Activated CD8-positive, alpha-beta memory T cell treated with anti-CD3 and anti-CD28 coated beads, Interleukin-2, amount 50 U/mL, for 1 hour (primary cell): ENCODE measurements around the gene SCLY.

ENCODE experiments used
- DNase-seq: peaks from one replicate; pipeline ENCODE4 v3.0.0-alpha.2; 2020; ENCODE audit errors: extremely low read depth

Gene SCLY

DNA sequence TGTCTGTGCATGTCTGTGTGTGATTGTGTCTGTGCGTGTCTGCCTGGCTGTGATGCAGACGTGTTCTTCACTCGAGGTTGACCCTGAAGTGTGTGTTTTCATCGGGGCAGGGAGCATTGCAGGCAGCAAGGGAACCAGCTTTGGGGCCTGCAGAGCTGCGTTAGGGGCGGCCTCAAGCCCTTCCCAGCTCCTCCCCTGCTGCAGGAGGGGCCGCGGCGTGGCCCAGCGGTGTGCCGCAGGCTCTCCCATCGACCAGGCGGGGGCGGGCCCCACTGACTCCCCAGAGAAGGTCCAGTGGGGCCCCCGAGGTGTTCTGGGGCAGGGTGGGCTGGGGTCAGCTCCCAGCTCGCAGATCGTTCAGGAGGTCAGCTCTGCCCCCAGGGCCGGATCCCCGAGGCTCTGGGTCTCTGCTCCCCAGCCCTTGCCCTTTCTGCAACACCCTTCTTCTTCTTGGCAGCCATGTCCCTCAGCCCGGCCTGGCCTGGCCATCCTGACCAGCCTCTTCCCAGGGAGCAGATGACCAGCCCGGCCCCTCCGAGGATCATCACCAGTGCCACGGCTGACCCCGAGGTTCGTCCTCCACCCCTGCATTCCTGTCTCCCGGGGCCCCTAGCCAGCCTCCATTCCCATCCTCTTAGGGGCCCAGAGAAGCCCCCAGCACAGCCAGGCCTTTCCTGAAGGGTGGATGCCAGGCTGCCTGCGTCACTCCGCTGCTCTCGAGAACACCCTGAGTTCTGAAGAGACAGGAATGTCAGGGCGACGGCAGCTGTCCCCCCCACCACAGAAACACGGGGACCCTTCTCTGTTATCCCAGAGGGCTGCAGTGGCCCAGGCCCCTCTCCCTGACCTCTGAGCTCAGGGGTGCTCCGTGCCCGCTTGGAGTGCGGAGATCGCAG lies 66.6 kb downstream of the SCLY start:
- DNase-seq: no peak

DNA sequence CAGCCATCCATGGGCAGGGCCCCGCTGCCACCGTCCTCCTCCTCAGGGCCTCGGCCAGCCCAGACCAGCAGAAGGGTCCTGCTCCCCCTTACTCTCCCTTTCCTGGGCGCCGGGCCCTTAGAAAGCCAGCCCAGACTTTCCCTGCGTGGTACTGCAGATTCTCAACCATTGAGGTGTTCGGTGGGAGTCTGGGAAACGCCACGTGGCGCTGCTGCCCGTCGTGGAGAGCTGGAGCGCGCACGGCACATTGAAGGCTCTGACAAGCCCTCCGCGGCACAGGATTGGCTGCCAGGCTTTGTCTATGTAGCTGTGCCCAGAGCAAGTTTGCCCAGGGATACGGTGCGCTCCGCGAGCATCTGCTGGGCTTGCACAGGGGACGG lies 67.2 kb downstream of the SCLY start:
- no peak for DNase-seq

DNA sequence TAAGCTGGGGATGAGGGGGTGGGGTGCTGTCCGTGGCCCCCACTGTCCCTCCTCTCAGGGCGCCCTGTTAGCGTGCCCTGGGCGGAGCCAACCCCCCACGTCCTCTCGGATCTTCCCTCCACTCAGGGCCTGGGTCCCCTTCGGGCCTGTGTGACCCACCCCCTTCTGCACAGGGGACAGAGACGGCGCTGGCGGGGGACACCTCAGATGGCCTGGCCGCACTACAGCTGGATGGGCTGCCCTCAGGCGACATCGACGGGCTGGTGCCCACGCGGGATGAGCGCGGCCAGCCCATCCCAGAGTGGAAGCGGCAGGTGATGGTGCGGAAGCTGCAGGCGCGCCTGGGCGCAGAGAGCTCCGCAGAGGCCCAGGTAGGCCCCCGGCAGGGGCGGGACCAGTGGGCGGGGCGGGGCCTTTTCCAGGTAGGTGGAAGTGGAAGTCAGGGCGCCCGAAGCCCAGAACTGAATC lies 67.8 kb downstream of the SCLY start:
- DNase-seq: no peak

DNA sequence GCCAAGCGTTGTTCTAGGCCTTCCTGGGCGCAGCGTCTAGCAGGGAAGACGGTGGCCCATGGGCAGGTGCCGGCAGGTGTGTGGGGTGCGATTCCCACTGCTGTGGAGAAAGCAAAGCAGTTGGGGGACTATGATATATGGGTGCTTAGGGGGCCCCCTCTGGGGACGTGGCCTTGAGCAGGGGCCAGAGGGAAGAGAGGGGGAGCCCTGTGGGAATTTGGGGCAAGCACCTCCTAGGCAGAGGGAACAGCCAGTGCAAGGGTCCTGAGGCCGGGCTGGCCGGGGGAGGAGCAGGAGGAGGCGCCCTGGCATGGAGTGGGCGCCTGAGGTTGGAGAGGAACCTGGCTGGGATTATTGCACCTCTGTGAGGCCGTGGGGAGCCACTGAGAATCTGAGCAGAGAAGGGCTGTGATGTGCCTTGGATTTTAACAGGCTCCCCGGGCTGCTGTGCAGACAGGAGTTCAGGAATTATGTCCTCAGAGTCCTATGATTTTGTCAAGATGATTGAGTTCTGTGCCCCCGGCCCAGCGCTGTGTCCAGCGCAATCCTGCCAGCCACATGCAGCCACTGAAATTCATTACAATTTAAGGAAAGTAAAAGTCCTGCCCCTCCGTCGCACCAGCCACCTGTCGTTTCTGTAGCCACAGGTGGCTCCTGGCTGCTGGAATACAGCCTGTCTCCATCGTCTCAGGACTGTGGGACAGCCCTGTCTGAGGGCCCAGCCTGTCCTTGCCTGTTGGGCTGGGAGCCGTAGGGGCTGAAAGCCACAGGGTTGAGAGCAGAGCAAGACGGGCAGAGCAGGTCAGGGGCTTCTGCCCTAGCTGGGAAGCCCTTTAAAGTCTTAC lies 68.6 kb downstream of the SCLY start:
- no peak for DNase-seq

DNA sequence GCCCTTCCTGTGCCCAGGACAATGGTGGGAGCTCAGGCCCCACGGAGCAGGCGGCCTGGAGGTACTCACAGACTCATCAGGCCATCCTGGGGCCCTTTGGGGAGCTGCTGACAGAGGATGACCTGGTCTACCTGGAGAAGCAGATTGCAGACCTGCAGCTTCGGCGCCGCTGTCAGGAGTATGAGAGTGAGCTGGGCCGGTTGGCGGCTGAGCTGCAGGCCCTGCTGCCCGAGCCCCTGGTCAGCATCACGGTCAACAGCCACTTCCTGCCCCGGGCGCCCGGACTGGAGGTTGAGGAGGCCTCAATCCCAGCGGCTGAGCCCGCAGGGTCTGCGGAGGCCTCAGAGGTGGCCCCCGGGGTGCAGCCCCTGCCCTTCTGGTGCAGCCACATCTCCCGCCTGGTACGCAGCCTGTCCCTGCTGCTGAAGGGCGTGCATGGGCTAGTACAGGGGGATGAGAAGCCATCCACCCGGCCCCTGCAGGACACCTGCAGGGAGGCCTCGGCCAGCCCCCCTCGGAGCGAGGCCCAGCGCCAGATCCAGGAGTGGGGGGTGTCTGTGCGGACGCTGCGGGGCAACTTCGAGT lies 69.4 kb downstream of the SCLY start:
- DNase-seq: no peak

DNA sequence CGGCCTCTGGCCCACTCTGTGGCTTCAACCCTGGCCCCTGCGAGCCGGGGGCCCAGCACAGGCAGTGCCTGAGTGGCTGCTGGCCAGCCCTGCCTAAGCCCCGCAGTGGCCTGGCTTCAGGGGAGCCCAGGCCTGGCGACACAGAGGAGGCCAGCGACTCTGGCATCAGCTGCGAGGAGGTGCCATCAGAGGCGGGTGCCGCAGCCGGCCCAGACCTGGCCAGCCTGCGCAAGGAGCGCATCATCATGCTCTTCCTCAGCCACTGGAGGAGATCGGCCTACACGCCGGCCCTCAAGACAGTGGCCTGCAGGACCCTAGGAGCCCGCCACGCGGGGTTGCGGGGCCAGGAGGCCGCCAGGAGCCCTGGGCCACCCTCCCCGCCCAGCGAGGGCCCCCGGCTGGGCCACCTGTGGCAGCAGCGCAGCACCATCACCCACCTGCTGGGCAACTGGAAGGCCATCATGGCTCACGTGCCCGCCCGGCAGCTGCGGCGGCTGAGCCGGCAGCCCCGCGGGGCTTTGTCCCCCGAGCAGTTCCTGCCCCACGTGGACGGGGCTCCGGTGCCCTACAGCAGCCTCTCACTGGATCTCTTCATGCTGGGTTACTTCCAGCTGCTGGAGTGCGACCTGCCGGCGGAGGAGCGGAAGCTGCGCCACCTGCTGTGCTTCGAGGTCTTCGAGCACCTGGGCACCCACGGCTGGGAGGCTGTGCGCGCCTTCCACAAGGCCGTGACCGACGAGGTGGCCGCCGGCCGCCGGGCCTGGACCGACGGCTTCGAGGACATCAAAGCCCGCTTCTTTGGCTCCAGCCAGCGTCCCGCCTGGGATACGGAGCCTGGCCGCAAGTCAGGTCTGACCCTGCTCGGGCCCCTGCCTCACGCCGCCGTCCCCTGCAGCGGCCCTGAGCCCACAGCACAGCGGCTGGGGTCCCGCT lies 70.2 kb downstream of the SCLY start:
- no peak for DNase-seq

DNA sequence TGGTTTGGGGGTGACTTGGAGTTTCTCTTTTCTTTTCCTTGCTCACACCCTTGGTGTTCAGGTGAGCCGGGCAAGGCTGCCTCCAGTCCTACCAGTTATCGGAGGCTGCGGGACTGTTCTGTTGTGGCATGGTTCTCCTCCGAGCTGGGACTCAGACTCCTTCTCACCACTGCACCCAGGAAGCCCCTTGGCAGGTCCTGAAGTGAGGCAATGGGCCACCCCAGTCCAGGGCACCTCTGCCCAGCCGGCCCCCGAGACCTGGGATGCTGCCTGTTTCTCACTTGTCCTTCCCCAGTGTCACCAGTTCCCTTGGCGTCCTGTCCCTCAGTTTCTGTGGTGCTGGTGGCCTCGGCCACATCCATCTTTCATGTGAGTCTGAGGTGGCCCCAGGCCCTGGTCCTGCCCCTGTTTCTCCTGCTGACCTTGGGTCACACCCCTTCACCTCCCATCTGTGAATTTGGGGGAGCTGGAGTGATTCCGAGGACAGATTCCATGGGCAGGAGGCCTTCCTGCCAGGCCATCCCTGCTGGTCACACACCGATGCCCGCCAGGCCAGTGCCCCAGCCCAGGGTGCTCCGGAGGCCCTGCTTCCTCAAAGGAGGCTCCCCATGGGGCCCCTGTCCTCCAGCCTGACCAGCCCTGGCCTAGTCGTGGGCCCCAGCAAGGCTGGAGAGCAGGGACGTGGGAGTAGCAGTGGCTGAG lies 71.1 kb downstream of the SCLY start:
- no peak for DNase-seq

DNA sequence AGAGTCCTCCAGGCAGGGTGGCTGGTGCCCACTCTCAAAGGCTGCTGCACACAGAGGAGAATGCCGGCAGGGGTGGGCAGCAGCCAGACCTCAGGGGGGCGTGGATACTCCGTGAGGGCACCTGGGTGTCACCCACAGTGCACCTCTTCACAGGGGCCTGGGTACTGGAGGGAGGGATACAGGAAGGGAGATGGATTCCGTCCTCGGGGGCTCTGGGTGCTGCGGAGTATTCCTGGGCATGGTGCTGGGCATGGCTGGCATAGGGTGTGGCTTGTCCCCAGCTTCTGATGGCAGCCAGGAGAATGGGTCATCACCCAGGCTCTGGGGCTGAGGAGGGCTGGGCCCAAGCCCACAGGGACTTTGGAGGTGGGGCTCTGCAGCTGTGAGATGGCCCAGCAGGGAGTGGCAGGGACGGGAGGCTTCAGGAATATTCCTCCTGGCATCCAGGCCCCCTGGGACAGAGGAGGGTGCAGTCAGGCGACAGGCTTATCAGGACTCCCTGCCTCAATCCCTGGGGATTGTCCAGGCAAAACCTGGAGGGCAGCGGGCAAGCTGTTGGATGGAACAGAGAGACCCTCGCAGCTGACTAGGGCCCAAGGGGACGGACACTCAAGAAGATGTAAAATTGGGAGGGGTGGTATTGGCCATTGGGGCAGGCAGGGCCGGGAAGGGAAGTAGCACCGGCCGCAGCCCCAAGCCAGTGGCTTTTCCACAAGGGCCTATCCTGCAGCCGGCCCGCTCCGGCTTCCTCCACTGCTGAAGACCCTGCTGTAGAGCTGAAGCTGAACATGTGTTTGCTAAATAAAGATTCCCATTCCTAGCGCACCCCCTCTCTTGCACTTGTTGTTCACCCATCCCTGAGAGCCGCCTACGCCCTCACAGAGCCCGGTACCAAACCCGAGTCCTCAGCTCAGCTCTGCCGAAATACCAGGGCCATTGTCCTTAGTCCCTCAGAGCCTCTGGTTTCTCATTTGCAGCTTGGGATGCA lies 72.0 kb downstream of the SCLY start:
- DNase-seq: no peak

DNA sequence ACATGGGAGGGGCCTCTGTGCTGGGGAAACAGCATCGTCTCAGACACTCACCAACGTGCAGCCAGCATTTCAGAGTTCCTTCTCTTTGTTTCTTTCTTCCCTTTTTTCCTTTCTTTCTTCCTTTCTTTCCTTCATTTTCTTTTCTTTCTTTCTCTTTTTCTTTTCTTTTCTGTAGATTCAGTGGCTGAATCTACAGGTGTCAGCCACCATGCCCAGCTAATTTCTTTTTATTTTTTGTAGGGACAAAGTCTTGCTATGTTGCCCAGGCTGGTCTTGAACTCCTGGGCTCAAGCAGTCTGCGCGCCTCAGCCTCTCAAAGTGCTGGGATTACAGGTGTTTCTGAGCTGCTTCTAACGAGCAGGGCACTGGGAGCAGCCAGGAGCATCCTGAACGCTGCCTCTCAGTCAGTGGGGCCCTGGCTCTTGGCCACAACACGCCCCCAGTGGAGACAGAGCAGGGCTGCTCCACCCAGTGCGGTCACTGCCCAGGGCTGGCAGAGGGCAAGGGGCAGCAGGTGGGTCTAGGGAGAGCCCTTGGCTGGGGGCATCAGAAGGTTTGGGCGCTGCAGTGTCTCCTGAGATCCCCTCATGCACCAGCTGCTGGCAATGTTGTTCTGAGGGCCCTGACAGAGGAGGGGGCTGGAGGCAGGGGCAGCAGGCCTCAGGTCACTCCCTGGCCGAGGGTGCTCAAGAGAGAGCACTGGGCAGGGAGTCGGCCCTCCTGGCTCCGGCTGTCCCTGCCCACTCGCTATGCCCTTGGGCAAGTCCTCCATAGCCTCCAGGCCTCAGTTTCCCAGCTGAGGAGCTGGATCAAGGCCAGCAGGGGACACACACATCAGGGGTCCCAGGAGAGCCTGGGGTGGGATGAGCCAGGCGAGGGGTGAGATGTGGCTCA lies 72.9 kb downstream of the SCLY start:
- DNase-seq: no peak

DNA sequence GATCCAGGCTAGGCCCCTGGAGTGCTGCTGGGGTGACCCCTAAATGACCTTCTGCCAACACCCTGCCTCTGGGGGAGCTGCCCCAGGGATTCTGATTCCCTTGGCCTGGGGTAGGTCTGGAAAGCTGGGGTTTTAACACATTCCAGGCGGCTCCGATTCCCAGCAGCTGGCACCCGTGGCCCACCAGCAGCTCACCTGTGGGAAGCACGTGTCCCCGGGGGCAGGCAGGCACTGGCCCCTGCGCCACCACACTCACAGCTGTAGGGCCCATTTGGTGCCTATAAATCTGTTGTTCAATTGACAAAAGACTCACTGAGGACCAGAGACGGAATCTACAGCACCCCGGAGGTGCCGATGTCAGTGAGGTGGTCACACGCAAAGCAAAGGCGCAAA lies 73.6 kb downstream of the SCLY start:
- DNase-seq: no peak

DNA sequence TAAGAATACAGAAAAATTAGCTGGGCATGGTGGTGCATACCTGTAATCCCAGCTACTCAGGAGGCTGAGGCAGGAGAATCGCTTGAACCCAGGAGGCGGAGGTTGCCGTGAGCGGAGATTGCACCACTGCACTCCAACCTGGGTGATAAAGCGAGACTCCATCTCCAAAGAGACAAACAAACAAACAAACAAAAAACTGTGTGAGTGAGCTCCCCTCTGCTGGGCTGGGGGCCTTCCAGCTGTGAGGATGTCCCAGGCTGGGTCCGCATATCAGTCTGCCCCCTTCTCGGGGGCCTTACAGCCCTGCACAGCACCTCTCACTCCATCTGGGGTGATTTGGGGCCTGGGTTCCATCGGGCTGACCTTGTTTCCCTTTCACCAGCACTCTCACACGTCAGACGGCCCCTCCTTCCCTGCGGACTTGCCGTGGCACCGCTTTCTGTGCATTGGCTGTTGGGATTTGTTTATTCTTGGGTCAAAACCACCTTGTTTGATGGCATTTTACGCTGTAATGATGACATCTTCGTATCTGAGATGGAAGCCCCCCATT lies 74.9 kb downstream of the SCLY start:
- no peak for DNase-seq

DNA sequence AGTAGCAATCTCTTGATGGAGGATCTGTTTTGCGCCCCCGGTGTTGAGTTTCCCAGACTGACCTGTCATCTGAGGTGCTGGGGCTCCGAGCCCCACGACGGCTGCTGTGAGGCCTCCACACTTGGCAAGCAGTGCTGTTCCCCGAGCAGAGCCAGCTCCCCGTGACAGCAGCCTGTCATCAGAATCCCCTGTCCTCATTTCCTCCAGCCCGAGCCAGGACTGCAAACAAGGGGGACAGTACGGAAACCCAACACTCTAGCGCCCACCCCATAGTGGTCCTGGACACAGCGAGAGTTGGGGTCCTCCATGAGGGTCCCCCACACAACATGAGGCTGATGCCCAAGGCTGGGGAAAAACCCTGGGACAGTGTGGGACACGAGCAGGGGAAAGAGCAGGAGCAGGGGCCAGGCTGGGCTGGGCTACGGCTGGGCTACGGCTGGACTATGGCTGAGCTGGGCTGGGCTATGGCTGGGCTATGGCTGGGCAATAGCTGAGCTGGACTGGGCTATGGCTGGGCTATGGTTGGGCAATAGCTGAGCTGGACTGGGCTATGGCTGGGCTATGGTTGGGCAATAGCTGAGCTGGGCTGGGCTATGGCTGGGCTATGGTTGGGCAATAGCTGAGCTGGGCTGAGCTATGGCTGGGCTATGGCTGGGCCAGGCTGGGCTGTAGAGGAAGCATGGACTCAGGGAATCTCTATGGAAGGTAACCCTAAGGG lies 76.2 kb downstream of the SCLY start:
- no peak for DNase-seq

DNA sequence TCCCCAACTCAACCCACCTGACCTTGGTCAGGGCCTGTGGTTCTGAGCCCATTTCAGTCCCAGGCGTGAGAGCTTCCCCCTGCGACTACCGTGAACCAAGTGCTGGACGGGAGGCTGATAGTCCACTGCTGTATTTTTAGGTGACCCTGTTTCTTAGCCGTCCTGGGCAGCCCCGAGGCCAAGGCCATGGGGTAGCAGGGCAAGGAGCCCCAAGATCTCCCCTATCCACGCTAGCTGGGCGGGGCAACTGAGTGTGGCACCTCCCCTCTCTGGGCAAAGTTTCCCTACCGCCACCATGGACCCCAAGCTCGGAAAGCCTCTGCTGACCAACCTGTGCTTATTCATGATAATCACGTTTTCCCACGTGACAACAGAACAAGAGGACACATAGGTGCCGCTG lies 77.1 kb downstream of the SCLY start:
- DNase-seq: no peak

DNA sequence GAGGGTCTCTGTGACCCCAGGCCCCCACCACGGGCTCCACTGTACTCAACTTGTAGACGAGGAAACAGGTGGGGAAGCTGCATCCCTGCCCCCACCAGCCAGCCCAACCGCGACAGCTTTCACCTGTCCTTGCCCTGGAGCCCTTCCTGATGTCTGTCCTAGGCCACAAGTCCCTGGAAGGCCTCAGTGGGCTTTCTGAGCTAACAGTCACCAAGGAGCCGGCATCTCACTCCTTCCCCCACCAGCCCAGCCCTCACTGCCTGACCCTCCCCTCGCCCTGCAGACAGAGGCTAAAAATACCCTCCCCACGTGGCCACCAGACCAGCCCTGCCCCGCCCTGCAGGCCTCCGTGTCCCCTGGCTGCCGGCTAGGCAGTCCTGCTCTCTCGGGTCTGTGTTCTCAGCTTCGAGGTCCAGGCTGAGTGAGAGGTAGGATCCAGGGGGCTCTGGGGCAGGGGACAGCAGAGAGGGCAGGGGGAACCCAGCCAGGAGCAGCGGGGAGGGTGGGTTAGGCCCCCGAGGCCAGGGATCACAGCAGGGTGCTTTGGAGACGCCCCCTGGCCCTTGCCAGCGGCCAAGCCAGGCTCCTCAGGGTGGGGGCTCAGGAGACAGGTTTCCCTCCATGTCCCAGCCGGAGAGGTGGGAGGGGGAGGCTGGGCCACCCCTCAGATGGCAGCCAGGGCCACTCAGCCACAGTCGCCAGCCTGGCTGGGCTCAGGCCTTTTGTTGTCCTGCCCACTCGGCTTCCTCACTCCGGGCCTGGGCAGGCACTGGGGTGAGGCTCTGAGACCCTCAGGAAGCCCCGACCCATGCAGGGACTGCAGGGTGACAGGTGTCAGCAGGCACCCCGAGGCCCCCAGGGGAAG lies 77.8 kb downstream of the SCLY start, which contains the start of gene KLHL30:
TSS of gene KLHL30 (plus strand) at position 338 of the 865 bp plus-strand sequence. CDS start 2,087 bp downstream, outside the sequence.
- DNase-seq: no peak

DNA sequence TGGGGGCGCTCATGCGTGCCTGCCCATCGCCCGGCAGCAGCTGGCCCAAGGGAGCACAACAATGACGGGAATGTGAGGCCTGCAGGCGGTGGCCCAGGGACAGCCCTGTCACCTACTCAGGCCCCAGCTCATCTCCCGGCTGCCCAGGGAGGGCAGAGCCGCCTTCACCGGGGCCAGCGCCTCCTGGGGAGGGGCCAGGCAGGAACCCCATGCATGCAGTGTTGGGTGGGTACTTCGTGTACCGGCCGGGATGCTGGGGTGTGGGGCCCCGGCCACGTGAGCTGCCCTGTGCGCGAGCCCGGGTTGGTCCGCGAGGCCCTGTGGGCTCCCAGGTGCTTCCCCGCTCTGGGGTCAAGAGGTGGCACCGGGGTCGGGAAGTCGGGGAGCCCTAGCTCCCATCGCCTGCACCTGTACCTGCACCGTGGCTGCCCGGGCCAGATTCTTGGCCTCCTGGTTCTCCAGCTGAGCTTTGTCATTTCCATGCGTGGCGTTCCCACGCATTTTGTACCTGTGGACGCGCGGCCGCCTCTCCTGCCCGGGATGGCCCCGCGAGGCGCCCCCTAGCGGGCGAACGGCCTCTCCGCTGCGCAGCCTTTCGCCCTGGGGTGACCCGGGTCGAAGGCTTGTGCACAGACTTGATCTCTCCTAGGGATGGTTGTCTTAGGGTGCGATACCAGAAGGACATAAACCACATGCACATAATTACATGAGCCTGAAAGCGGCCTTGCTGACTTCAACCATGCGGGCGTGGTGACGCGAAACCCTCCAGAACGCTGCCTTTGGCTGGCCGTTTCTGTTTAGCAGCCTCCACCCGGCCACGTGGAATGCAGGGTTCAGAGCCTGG lies 78.6 kb downstream of the SCLY start:
- DNase-seq: no peak
